ENCODE data around the gene C1orf198.

Gene C1orf198

DNA sequence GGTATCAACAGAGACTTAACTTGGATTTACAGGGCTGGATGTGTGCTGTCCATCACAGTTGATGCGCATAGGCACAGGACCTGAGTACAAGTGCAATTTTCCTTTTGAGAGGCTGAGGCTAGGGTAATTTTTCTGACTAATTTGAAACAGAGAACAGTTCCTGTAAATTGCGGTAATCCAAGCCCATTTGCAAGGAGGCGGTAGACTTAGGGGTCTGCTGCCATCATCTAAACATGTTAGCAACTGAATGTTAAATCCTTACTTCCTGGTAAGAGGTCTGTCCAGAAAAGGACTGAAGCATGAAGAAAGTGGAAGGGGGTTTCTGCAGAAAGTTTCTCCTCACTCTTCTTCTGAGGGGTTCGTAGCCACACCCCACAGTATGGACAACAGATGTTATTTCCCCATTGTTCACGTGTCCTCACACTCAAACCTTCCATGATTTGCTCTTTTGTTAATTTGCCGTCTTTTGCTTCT is 23.7 kb upstream of the C1orf198 start:
- DNase-seq (ENCODE audit: low spot score) = no peak
- FAIRE-seq = no peak

DNA sequence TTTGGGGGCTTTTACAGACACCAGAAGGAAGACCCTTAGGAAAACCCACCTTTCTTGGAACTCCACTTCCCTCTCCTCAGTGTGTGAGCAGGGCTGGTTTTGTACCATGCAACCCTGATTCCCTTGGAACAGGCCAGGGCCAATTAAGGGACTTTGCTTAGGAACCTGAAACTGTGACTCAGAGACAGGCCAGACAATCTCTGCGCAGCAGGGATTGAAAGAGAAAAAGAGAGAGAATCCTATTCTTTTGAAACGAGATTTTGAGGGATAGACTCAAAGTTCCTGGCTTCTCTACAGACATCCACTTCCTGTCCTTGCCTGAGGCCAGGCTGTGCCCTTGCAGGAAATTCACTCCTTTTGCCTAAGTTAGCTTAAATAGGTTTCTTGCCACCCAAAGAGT is 23.1 kb upstream of the C1orf198 start:
- FAIRE-seq (no peak), DNase-seq (ENCODE audit: low spot score) (no peak)

DNA sequence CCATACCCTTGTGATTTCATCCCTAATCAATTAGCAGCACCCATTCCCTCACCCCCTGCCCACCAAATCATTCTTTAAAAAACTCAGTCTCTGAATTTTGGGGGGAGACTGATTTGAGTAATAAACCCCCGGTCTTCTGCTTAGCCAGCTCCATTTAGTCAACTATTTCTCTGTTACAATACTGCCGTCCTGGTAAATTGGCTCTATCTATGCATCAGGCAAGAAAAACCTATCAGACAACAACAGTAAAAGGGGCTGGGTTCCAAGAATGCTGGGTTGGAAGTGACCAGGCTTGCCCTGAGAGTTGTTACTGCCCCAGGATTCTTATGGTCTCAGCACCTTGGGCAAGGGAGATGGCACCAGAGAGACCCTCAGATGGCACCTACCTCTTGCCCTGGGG is 16.3 kb upstream of the C1orf198 start:
- no peak for DNase-seq (ENCODE audit: low spot score)
- FAIRE-seq = no peak

DNA sequence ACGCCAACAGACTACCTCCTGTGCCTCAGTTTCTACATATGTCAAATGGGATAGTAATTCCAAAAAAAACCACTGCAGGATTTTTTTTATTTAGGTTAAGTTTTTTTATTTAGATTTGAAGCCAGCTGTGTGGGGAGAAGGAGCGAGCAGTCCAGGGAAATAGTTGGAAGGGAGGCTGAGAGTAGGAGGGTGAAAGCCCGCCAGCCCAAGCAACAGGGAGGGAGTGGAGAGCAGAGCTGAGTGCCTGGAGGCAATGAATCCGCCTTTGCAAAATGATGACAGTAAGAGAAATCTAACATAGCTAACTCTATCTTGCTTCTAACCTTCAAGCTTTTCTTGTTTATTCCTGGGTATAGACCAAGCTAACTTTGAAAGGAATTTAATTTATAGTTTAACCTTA is 15.6 kb upstream of the C1orf198 start:
- FAIRE-seq (no peak), DNase-seq (ENCODE audit: low spot score) (no peak)

DNA sequence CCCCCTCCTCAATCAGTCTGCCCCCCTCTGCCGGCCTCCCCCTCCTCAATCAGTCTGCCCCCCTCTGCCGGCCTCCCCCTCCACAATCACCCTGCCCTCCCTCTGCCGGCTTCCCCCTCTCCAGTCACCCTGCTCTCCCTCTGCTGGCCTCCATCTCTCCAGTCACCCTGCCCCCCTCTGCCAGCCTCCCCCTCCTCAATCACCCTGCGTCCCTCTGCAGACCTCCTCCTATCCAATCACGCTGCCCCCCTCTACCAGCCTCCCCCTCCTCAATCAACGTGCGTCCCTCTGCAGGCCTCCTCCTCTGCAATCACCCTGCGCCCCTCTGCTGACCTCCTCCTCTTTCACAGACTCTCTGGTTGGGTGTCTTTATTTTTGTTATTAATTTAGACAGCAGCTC is 11.5 kb upstream of the C1orf198 start:
- DNase-seq (ENCODE audit: low spot score) = no peak
- no peak for FAIRE-seq

DNA sequence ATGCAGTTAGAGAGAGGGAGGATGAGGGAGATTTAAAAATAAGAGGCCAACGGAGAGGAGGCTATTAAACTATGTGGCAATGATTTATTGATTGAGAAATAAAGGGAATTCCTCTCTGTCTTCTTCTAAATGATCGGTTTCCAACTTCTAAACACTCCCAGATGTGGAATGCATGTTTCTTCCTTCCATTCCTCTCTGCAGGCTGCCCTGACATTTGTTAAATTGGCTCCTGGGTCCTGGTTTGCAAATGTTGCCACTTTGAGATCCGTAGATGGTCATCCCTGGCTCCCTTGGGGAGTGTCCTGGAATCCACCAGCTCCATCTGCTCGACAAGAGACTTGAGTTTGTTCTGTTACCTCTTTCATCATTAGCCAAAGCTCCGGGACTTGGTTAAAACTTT is 10.3 kb upstream of the C1orf198 start:
- no peak for FAIRE-seq
- DNase-seq (ENCODE audit: low spot score) = no peak

DNA sequence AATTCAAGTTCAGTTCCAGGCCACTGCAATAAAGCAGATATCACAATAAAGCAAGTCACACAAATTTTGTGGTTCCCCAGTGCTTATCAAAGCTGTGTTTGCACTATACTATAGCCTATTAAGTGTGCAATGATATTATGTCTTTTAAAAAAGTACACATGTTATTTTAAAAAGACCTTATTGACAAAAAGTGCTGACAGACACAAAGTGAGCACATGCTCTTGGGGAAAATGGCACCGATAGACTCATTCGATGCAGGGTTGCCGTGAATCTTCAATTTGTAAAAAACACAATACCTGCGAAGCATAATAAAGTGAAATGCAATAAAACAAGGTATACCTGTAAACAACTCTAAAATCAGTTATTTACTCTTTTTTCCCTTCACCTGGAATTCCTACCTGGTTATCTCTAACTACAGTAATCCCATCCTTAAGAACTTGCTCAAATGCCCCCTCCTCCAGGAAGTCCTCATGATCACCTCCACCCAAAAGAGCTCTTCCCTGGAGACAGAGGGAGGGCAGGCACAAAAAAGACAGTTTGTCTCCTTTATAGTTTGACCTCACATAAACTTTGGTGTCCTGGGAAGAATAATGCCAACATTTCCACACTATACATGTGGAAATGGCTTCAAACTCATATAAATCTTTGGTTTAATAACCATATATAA is 9.7 kb upstream of the C1orf198 start:
- FAIRE-seq (no peak), DNase-seq (ENCODE audit: low spot score) (no peak)

DNA sequence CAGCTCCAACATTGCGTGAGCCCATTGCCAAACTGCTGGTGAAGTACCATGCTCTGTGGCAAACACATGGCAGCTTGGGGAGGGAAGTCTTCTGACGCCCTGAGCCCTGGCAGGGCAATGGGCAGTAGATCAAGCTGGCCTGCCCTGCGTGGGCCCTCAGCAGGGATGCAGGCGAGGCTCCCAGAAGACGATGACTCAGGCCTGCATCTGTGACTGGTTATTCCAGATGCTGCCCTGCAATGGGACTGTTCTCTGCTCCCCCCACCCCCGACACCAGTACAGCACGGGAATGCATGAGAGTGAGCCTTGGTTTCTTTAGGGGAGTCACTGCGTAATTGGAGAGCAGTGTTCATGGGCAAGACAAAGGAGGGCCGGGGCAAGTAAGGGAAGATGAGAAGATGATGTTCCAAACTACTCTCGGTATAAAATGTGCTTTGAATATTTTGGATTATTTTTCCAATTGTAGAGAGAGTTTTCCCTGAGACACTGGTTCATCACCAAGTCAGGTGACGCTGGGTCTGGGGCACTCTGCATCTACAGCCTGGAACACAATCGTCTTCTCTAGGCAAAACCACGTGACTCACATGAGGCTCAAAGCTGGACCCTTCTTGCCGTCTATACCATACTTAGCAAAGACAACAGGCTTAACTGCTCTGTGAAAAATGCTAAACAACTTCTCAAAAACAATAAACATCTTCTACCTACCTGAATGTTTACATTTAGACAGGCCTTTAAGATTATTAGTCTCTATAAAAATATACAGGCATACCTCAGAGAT is 9.0 kb upstream of the C1orf198 start:
- no peak for FAIRE-seq
- DNase-seq (ENCODE audit: low spot score) = no peak

DNA sequence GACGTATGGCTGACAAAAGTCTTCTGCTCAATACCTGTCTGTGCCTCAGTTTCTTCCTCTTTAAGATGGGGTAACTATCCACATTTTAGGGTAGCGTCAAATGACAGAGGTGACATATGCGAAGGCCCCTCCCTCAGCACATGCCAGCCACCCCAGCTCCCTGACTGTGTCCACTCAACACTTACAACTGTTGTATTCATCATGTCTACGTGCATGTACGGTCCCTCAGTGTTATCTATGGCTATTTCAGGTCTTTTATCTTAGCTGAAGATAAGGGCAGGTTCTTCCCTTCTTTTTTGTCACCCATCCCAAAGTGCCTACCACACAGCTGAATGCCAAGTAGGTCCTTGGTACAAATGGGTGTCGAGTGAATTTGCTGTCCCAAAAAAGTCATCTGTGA is 8.3 kb upstream of the C1orf198 start:
- no peak for DNase-seq (ENCODE audit: low spot score)
- no peak for FAIRE-seq

DNA sequence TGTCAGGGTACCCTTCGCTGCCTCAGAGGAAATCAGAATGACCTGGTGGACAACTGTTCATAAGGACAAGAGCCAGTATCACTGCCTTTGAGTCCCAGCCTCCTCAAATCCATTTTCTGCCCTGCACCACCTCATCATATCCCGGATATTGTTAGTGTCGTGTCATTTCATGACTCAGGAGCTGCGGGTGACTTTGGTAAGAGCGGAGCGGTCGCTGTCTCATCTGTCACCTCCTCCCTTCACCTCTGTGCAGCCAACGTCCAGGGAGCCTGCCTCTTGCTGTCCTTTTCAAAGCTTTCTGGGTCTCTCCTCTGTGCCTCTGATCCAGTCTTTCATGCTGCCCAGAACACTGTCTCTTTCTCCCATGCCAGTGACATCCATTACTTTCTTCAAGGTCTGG is 7.0 kb upstream of the C1orf198 start:
- DNase-seq (ENCODE audit: low spot score) (no peak), FAIRE-seq (no peak)

DNA sequence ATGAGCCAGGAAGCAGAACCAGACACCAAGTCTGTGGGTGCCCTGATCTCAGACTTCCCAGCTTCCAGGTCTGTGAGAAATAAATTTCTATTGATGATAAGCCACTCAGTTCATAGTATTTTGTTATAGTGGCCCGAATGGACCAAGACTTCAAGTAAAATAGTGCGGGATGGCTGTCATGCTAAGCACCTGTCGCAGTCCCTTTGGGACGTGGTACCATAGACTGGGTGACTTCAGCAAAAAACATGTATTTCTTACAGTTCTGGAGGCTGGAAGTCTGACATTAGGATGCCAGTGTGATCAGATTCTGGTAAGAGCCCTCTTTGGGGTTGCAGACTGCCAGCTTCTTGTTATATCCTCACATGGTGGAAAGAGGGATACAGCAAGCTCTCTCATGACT is 2.6 kb upstream of the C1orf198 start:
- no peak for FAIRE-seq
- no peak for DNase-seq (ENCODE audit: low spot score)

DNA sequence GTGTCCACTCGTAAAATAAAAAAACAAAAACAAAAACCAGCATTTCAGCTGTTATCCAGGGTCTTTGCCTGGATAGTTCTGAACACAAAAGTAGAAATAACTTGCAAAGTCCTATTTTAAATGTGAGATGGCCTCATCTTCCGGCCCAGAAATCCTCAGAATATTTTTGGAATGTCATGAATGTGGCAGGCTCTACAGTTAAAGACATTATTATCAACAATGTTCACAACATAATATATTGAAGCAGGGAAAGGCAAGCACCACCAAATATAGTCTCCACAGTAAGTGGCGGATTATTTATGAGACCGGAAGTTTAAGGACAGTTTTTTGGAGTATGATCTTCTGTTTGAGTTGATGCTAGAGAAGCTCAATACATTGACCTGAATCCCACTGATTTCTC is 1.2 kb upstream of the C1orf198 start:
- FAIRE-seq (no peak), DNase-seq (ENCODE audit: low spot score) (no peak)

DNA sequence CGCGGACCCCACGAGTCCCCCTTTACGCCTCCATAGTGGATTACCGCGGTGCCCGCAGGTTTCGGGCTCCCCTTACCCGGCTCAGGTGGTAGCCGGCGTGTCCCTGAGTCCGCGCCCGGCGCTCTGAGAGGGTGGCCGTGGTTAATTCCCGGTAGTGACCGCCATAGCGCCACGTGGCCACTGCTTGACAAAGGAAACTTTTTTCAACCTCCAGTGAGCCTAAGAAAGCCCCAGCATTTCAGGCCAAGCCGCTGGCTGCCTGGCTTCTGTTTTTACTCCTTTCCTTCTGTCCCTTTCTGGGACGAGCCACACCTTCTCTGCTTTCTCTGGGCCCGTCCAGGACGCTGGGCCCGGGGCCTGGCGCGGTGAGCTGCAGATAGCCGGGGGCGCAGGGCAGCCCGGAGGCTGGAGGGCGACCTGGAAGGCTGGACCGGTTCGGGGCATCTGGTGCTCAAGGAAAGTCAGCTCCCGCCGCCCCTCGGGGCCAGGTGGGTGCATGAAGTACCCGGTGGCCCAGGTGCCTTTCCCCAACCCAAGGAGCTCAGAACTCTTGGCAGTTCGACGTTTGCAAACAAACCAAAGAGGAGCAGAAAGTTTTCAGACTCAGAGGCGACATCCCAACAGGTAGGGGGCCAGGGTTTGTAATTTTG is 540 bp upstream of the C1orf198 start:
- no peak for DNase-seq (ENCODE audit: low spot score)
- no peak for FAIRE-seq

DNA sequence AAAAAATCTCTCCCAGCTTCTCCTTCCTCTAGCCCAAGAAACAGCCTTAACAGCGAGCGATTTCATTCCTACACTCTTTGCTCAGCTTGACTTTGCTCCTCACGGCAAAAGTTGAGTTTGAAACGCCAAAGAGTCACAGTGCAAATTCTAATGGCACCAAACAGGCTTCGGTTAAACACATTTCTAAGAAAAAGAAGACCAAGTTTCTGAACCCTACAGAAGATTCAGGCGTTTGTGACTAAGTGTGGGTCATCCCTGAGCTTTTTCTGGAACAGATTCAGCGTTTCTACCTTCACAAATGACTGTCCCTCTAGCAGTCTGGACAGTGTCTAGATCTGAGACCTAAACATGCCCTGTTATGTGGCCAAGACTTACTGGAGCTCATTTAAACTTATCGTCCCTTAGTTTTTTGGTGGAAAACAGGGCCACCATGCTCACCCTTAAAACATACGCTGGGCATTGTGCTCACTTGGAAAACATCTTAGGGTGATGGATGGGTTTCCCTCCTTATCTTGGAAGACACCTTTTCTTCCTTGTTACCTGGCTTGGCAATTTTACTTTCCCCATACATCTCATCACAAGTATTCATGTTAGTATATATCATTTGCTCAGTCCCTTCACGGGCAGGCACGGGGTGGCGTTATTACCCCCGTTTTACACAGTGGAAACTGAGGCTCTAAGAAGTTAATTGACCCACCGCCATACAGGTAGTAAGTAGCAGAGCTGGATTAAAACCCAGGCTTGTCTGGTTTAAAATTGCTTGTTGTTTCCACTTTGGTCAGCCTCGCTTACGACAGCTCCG is 1.0 kb downstream of the C1orf198 start:
- FAIRE-seq (no peak), DNase-seq (ENCODE audit: low spot score) (no peak)

DNA sequence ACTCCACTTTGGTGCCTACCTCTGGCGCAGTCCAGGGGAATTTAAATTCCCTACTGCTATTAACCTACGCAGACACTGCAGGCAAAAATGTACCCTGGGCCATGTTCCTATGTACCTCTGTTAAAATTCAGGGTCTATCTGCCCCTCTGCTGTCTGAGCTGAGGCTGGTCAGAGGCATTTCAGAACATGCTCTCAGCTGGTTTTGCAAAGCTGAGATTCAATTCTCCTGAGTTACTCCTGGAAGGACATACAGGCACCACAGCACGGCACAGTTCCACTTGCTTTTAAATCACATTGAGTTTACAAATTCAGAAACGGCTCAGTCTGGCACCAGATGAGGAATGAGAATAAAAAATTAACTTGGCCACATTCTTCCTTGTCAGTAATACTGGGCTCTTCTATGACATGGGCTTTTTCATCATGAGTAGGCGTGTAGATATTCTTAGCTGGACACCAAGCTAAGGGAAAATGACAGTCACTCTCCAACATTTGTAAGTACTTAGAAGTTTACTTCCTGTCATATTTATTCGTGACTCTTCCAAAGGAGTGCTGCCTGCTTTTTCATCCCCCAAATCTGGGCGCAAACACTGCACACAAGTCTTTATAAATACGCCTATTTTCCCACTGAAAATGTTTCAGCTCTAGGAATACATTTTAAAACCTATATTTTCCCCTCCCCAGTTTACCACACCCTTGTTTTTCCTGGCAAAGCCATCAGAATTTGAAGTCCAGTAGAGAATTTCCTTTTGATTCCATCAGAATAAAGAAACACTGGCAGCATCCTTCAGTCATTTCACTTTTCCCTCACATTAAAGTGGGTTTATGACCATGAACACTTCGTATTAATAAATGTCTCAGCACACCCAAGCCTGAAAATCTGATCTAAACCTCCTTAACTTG is 1.9 kb downstream of the C1orf198 start:
- no peak for FAIRE-seq
- DNase-seq (ENCODE audit: low spot score) = no peak

DNA sequence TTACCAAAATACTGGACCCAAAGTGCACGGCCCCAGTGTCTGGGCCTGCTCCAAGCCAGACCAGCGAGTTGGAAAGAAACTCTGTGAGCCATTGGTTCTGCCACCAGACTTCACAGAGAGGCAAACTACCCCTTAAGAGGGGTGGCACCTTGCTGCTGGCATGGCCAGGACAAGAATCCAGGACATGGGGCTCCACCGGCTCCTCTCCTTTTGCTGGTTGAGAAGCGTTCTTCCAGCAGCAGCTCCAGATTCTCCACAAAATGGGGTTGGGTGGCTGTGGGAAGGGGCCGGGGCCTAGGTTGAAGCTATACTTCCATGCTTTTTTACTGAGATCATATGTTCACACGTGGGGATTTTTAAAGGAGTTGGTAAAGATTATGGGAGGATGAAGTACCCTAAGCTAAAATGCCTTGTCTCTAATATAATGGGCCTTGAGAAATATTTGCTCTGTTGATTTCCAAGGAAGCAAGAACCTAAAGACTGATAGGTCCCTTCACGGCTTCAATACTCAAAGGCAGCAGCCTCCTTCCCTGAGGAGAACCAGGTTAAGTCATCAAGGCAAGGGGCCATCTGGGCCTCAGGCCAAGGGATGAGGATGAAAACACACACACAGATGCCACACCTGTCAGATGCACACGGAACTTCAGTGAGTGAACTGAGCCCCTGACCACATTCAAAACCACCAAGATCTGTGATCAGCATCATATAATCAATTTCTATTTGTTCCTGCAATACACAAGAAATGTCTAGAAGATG is 3.1 kb downstream of the C1orf198 start:
- FAIRE-seq (no peak), DNase-seq (ENCODE audit: low spot score) (no peak)

DNA sequence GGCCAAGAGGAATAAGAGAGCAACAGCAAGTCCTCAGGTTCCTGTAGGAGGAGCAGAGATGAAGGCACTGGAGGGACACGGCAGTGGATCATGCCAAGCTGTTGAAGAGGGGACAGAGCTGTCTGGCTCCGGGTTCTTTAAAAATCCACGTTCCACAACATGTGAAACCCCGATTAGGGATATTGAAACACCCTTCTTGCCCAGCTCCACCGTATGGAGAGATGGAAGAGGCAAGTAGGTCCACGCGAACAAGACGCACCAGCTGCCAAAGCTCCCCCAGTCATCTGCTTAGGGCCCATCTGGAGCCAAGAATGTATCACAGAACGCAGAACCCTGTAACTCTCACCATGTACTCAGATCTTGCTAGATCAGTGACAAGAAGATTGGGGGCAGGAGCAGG is 3.9 kb downstream of the C1orf198 start:
- FAIRE-seq (no peak), DNase-seq (ENCODE audit: low spot score) (no peak)

DNA sequence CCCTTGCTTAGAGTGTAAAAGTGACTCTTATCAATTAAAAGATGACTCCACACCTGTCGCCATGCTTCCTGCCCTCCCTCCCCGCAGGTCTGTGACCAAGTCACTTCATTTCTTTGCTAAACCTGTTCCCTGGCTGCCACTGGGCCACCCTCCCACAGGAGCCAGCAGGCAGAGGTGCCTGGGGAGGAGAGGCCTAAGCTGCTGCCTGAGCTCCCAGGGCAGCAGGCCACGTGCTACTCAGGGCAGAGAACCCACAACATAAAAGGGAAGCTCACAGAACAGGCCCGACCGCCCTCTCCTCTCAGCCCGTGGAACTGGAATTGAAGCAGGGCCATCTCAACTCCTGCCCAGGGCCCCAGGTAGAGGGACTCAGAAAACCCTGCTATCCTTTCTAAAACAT is 4.9 kb downstream of the C1orf198 start:
- no peak for DNase-seq (ENCODE audit: low spot score)
- FAIRE-seq = no peak

DNA sequence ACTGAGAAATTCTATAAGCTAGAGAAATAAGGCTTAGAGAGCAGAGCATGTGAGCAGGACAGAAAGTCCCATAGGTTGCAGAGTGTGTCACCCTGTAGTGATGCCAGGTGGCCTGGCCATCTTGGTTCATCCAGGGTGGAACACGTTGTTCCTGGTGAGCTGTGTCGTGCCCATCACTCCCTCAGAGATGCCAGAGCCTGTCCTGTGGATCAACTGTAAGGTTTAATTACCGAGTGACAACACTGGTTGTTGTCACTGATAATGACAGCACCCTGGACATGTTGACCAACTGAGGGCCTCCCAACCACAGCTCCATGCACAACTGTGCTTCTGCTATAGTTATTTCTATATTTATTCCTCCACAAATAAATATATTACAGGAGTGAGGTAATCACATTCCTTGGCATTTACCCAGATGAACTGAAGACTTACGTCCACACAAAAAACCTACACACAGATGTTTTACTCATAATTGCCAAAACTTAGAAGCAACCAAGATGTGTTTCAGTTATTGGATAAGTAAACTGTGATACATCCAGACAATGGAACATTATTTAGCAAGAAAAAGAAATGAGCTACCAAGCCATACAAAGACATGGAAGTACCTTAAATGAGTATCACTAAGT is 6.2 kb downstream of the C1orf198 start:
- FAIRE-seq (no peak), DNase-seq (ENCODE audit: low spot score) (no peak)

DNA sequence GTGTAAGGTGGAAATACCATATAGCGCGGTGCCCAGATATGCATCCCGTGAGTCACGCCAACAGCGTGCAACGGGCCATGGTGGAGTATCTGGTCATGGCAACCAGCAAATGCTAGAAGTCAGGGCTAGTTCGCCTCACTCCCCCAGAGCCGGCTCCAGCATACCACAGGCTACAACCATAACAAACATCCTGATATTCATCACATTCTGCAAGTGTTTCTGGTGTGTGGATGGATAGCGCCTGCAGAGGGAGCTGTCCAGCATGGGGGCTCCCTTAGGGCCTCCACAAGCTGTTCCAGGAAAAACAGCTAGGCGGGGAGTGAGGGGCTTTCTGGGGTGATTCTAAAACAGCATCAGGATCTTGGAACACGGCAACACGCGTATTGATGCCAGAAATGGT is 6.8 kb downstream of the C1orf198 start:
- FAIRE-seq = no peak
- DNase-seq (ENCODE audit: low spot score) = no peak
